BLaER1 (cell line): ENCODE results near the gene SLC22A23.

Experiments used
- H3K27ac ChIP-seq: shearing (Covaris generic); formaldehyde crosslinking; 2 replicates; pipeline ENCODE4 v1.8.1; 2022
- H3K27me3 ChIP-seq: shearing (Covaris generic); formaldehyde crosslinking; 2 replicates; pipeline ENCODE4 v1.8.1; 2022
- H3K36me3 ChIP-seq: shearing (Covaris generic); formaldehyde crosslinking; 2 replicates; pipeline ENCODE4 v1.8.1; 2022
- H3K4me1 ChIP-seq: shearing (Covaris generic); formaldehyde crosslinking; 2 replicates; pipeline ENCODE4 v1.8.1; 2022
- H3K4me2 ChIP-seq: shearing (Covaris generic); formaldehyde crosslinking; 2 replicates; pipeline ENCODE4 v1.8.1; 2022
- H3K4me3 ChIP-seq: shearing (Covaris generic); formaldehyde crosslinking; 2 replicates; pipeline ENCODE4 v1.8.1; 2022
- H3K9ac ChIP-seq: shearing (Covaris generic); formaldehyde crosslinking; 2 replicates; pipeline ENCODE4 v1.8.1; 2022
- H3K9me3 ChIP-seq: shearing (Covaris generic); formaldehyde crosslinking; 2 replicates; pipeline ENCODE4 v1.8.1; 2022
- H4K20me1 ChIP-seq: shearing (Covaris generic); formaldehyde crosslinking; 2 replicates; pipeline ENCODE4 v1.8.1; 2022
- Cebpa-rat ChIP-seq: shearing (Covaris generic); IDR thresholded peaks from 2 replicates; pipeline ENCODE4 v1.8.1; 2022

SLC22A23 gene

GRCh38 chr6:3283641-3284435 is 173.0 kb downstream of the SLC22A23 start:
- no peak for TF ChIP-seq Cebpa-rat
- Histone ChIP-seq H3K36me3 (peaks cover 51% of the 10 kb centered on the region), H3K4me2 (no peak overlapping the region), H3K9me3 (no peaks in the 10 kb centered on the region), H3K27ac (peak overlapping the region; percentile 38; the same call in 1 of the 2 replicates), H4K20me1 (peaks cover 63% of the 10 kb centered on the region), H3K27me3 (no peaks in the 10 kb centered on the region), H3K9ac (no peak overlapping the region), H3K4me3 (no peak overlapping the region), H3K4me1 (peaks cover 18% of the 10 kb centered on the region)

DNA sequence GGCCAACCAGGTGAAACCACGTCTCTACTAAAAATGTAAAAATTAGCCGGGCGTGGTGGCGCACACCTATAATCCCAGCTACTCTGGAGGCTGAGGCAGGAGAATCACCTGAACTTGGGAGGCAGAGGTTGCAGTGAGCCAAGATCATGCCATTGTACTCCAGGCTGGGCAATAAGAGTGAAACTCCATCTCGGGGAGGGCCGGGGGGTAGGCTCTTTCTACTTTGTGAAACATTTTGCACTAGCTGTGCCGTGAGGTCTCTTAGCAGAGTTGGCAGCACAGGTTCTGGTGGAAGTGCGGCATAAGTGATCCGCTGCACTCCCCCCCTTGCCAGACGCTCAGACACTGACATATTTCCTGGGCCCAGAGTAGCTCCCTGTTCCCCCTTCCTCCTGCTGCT is 173.6 kb downstream of the SLC22A23 start:
- H3K36me3 ChIP-seq, result peaks cover 51% of the 10 kb centered on the region
- no peaks in the 10 kb centered on the region for H3K27me3 ChIP-seq
- H3K9me3 ChIP-seq, result no peaks in the 10 kb centered on the region
- H4K20me1 ChIP-seq, result peaks cover 69% of the 10 kb centered on the region
- no peak for TF ChIP-seq Cebpa-rat
- no peak overlapping the region for H3K4me3 ChIP-seq
- peaks cover 12% of the 10 kb centered on the region for H3K4me1 ChIP-seq
- no peak overlapping the region for H3K4me2 ChIP-seq
- no peak overlapping the region for H3K27ac ChIP-seq
- no peak overlapping the region for H3K9ac ChIP-seq

DNA sequence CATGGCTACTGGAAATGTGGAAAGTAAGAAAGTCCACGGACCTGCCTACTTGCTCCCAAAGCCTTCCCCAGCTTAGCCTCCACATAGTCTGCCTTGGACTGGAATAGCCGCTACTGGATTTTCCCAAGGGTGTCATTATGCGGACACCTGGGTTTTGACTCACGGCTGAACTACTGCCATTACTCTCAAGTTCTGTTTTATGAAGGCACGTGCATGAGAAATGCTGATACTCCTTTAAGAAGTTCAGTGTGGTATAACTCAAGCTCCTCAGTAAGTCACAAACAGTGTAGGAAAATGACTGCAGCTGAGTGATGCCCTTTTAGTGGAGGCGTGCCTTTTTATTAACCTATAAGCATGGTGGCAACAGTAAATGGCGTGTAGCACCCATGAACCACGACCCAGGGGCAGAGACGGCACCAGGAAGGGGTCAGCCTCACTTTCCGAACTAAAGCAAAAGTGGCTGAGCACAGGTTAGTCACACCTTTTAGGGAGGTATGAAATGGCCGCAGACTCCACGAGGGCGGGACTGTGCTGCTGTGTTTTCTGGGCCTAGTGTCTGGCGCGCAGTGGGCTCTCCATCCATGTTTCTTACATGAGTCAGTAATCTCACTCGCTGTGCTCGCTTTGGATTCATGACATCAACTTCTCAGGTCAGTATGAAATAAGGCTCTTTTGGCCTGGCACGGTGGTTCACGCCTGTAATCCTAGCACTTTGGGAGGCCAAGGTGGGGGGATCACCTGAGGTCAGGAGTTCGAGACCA is 174.2 kb downstream of the SLC22A23 start:
- peaks cover 57% of the 10 kb centered on the region for H3K36me3 ChIP-seq
- peaks cover 74% of the 10 kb centered on the region for H4K20me1 ChIP-seq
- no peak for TF ChIP-seq Cebpa-rat
- H3K4me1 ChIP-seq, result peaks cover 8% of the 10 kb centered on the region
- H3K9ac ChIP-seq, result no peak overlapping the region
- H3K9me3 ChIP-seq, result no peaks in the 10 kb centered on the region
- no peaks in the 10 kb centered on the region for H3K27me3 ChIP-seq
- no peak overlapping the region for H3K27ac ChIP-seq
- no peak overlapping the region for H3K4me2 ChIP-seq
- H3K4me3 ChIP-seq, result no peak overlapping the region

GRCh38 chr6:3281631-3282475 is 175.0 kb downstream of the SLC22A23 start:
- no peak overlapping the region for H3K4me2 ChIP-seq
- H4K20me1 ChIP-seq, result peaks cover 82% of the 10 kb centered on the region
- no peak overlapping the region for H3K27ac ChIP-seq
- H3K4me1 ChIP-seq, result peaks cover 8% of the 10 kb centered on the region
- no peaks in the 10 kb centered on the region for H3K27me3 ChIP-seq
- no peak for TF ChIP-seq Cebpa-rat
- H3K9me3 ChIP-seq, result no peaks in the 10 kb centered on the region
- H3K36me3 ChIP-seq, result peaks cover 58% of the 10 kb centered on the region
- H3K4me3 ChIP-seq, result no peak overlapping the region
- no peak overlapping the region for H3K9ac ChIP-seq

DNA sequence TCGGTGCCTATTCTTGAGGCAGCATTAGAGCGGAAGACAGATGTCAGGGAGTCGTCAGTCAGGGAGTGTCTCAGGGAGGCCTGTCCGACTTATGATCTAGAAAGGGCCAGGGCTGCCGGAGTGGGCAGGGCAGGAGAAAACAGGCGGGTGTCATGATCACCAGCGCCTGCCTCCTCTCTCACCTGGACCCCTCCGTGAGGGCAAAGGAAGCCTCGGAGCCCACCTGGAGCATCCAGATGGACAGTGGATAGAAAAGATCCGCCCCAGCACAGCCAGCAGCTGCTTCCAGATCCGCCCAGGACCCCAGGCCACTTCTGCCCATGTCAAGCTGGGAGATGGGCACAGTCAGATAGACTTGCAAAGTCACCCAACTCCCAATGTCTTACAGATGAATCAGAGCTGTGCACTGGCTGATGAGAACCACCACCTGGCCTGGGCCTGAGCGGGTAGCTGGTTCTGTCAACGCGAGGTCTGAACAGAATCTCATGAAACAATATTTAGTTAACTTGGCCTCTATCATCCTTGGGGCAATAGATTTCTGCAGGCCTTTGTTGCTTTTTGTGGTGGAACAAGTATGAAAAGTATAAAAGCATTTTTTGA is 175.9 kb downstream of the SLC22A23 start:
- Histone ChIP-seq H3K27ac (no peak overlapping the region), H3K36me3 (peaks cover 65% of the 10 kb centered on the region), H3K4me2 (no peak overlapping the region), H4K20me1 (peaks cover 91% of the 10 kb centered on the region), H3K4me3 (no peak overlapping the region), H3K9me3 (no peaks in the 10 kb centered on the region), H3K27me3 (no peaks in the 10 kb centered on the region), H3K4me1 (peaks cover 8% of the 10 kb centered on the region), H3K9ac (no peak overlapping the region)
- no peak for TF ChIP-seq Cebpa-rat

- Histone ChIP-seq H3K4me1 (peaks cover 8% of the 10 kb centered on the region), H4K20me1 (peaks cover 94% of the 10 kb centered on the region), H3K27me3 (no peaks in the 10 kb centered on the region), H3K4me2 (no peak overlapping the region), H3K9me3 (no peaks in the 10 kb centered on the region), H3K9ac (no peak overlapping the region), H3K4me3 (no peak overlapping the region), H3K27ac (no peak overlapping the region), H3K36me3 (peaks cover 68% of the 10 kb centered on the region)
- no peak for TF ChIP-seq Cebpa-rat
These were observed 176.8 kb downstream of the SLC22A23 start for GRCh38 chr6:3280091-3280490.

DNA sequence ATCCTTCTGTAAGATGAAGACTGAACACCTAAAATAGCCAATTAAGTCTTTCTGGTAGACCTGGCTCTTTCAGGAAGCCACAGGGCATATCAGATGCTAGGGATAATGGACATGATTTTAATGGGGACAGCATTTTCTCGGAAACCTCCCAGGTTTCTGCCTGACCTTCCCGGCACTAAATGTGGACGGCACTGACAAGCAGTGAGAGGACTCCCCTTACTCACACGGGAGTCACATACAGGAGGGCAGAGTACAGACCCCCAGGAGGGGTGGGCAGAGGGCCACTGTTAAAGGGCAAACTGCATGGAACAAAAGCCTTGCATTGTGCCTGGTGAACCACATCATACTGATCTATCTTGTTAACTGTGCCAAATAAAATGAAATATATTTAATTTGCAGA is 178.2 kb downstream of the SLC22A23 start:
- Histone ChIP-seq H3K36me3 (peaks cover 69% of the 10 kb centered on the region), H3K4me3 (no peak overlapping the region), H3K9me3 (no peaks in the 10 kb centered on the region), H3K27ac (no peak overlapping the region), H3K4me1 (no peaks in the 10 kb centered on the region), H4K20me1 (peaks cover 94% of the 10 kb centered on the region), H3K4me2 (no peak overlapping the region), H3K27me3 (no peaks in the 10 kb centered on the region), H3K9ac (no peak overlapping the region)
- no peak for TF ChIP-seq Cebpa-rat

DNA sequence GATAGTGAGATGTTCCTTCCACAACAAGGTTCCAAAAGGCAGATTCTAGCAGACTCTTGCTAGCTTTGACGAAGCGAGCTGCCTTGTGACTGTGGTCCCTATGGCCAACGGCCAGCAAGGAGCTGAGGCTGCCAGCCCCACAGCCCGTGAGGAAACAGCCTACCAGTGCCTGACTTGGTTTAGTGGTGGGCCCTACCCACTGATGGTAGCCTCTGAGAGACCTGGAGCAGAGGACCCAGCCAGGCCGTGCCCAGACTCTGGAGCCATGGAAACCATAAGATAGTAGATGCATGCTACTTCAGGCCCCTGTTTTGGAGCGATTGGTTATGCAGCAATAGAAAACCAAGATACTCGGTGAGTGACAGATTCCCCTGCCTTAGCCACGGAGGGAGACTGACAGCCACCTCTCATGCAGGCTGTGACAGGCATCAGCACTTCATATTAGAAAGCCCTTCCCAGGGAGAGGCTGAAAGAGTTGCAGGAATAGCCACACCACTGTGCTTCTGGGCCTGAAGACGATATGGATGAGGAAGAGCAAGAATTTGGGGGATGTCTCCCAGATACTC is 178.9 kb downstream of the SLC22A23 start:
- H3K27ac ChIP-seq, result no peak overlapping the region

GRCh38 chr6:3277251-3277650 is 179.6 kb downstream of the SLC22A23 start:
- no peaks in the 10 kb centered on the region for H3K4me1 ChIP-seq
- H3K9ac ChIP-seq, result no peak overlapping the region
- no peak overlapping the region for H3K4me3 ChIP-seq
- H3K27ac ChIP-seq, result no peak overlapping the region
- TF ChIP-seq Cebpa-rat, result no peak
- no peak overlapping the region for H3K4me2 ChIP-seq
- H3K9me3 ChIP-seq, result no peaks in the 10 kb centered on the region
- no peaks in the 10 kb centered on the region for H3K27me3 ChIP-seq
- peaks cover 69% of the 10 kb centered on the region for H3K36me3 ChIP-seq
- peaks cover 96% of the 10 kb centered on the region for H4K20me1 ChIP-seq

More for the DNA sequence above, 178.9 kb downstream of the SLC22A23 start:
- TF ChIP-seq Cebpa-rat, result no peak
- H3K4me3 ChIP-seq, result no peak overlapping the region
- peaks cover 96% of the 10 kb centered on the region for H4K20me1 ChIP-seq
- H3K27me3 ChIP-seq, result no peaks in the 10 kb centered on the region
- H3K4me1 ChIP-seq, result no peaks in the 10 kb centered on the region
- H3K9ac ChIP-seq, result no peak overlapping the region
- H3K9me3 ChIP-seq, result no peaks in the 10 kb centered on the region
- no peak overlapping the region for H3K4me2 ChIP-seq
- peaks cover 69% of the 10 kb centered on the region for H3K36me3 ChIP-seq
